Gastroesophageal sphincter (tissue), 3 donors: ENCODE measurements around the gene OR2M5.

Experiments used
- CTCF ChIP-seq, 4 experiments: fragments of 200-600 bp in 2 of 4; fragments of 450-650 bp in 2 of 4; sonication (generic) in 1 of 4; IDR thresholded peaks; one replicate each; pipeline ENCODE4 v1.5.1; 2017 to 2019; ENCODE audit warnings: antibody characterized with exemption in 4 of 4, mild to moderate bottlenecking in 2 of 4, moderate library complexity in 2 of 4
- POLR2A ChIP-seq, 2 donors: fragments of 450-650 bp; IDR thresholded peaks; one replicate each; pipeline ENCODE4 v1.6.1; 2017; ENCODE audit warnings: antibody characterized with exemption in 2 of 2, mild to moderate bottlenecking in 2 of 2, moderate library complexity in 1 of 2

- TF ChIP-seq CTCF (IDR thresholded peaks at IDR 0.05) (no peak), POLR2A (IDR thresholded peaks at IDR 0.05) (no peak)
These were observed 1.6 kb upstream of the OR2M5 start for GRCh38 chr1:248143311-248143710.
